Stimulated activated CD4-positive, alpha-beta T cell treated with anti-CD3 and anti-CD28 coated beads, Interleukin-4, amount 100 ng/mL, for 24 hours (primary cell): Measurements from ENCODE around the gene SUSD4.

Source experiments
- DNase-seq: peaks from one replicate; pipeline ENCODE4 v3.0.0-alpha.2; 2020

The SUSD4 gene

DNA sequence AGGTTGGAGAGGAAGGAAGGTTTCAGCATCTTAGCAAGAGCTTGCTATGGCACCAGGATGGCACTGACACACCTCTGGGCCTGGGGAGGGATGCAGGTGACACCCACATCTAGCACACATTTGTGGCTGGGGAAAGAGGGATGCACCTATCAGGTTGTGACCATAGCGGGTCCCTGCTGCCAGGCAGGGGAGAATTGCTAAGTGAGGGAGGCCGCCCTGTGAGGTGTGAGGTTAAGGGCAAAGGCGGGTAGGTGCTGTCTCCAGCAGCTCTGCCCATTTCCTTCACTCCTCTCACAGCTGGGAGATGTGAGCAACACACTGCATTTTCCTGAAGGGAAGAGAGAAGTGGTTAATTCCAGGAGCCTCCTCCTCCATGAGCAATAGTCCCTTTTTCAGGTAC is 137.7 kb downstream of the SUSD4 start:
- no peak for DNase-seq

- DNase-seq: no peak
These were observed 138.5 kb downstream of the SUSD4 start for GRCh38 chr1:223225481-223225880.

DNA sequence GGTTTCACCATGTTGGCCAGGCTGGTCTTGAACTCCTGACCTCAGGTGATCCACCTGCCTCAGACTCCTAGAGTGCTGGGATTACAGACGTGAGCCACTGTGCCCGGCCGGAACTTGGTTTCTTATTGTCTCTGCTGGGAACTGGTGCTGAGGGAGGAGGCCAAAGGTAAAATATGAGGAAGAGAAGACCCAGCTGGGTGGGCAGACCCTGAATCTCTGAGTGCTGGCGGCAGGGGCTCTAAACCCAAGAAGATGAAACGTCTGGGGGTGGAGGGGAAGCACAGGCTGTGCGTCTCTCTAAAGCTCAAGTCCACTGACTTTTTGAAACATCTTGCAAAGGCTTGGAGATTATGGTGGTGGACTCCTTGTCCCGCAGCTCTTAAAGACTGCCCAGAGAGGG is 138.9 kb downstream of the SUSD4 start:
- no peak for DNase-seq

- DNase-seq: no peak
These were observed 139.5 kb downstream of the SUSD4 start for GRCh38 chr1:223224465-223224864.

GRCh38 chr1:223223091-223223995 is 140.6 kb downstream of the SUSD4 start:
- DNase-seq: no peak

DNA sequence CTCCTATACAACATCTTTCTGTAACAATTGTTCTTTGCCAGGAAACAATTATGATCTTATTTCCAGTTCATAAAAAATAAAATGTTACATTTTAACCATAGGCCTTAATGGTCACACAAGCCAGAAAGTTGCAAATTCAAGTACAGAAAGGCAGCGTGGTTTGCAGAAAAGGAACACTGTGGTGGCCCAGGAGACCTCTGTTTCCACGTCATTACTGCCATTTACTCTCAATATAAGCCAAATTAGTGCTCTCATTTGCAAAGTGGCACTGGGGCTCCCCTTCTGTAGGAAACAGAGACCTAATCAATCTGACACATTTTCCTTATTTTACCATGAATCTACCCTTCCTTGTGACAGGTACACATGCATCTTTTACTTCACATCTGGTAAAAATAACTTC is 141.6 kb downstream of the SUSD4 start:
- no peak for DNase-seq

DNA sequence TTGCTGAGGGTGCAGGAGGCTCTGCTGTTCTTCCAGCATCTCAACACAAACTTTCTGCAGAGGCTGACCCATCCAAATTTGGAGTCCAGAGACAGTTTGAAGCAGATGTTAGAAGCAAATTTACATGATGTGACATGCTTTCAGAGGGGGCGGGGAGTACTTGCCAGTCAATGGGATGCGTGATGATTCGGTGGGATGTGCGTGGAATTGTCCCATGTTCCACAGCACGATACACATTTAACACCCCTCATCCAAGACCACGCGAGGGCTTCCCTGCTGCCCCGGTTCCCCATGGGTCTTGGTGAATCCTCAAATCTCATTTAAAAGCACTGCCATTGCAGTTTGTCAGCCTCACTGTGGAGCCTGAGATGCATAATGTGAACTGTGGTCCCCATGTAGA is 142.3 kb downstream of the SUSD4 start:
- no peak for DNase-seq

DNA sequence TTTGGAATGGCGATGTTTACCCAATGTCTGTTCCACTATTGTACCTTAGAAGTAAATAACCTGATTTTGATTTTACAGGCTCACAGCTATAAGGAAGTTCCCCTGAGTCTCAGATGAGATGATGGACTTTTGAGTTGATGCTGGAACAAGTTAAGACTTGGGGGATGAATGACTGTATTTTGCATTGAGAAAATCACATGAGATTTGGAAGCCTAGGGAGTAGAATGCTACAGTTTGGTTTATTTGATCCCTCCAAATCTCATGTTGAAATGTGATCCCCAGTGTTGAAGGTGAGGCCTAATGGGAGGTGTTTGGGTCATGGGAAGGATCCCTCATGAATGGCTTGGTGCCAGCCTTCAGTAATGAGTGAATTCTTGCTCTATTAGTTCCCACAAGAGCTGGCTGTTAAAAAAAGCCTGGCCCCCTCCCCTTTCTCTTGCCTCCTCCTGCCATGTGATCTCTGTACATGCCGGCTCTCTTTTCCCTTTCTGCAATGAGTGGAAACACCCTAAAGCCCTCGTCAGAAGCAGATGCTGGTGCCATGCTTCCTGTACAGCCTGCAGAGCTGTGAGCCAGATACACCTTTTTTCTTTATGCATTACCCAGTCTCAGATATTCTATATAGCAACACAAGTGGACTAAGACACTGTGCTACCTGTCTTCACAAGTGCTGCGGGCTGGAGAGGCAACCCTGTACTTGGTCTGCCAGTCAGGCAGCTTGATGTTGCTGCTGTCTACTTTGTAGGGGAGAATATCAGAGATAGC is 143.9 kb downstream of the SUSD4 start:
- DNase-seq: no peak

- no peak for DNase-seq
These were observed 144.7 kb downstream of the SUSD4 start for GRCh38 chr1:223219318-223219635.

DNA sequence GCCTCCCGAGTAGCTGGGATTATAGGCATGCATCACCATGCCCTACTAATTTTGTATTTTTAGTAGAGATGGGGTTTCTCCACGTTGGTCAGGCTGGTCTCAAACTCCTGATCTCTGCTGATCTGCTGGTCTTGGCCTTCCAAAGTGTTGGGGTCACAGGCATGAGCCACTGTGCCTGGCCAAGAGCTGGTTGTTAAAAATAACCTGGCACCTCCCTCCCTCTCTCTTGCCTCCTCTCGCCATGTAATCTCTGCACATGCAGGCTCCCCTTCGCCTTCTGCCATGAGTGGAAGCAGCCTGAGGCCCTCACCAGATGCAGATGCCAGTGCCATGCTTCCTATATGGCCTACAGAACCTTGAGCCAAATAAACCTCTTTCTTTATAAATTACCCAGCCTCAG is 146.2 kb downstream of the SUSD4 start:
- DNase-seq: no peak

GRCh38 chr1:223216531-223217205 is 147.3 kb downstream of the SUSD4 start:
- DNase-seq: no peak

DNA sequence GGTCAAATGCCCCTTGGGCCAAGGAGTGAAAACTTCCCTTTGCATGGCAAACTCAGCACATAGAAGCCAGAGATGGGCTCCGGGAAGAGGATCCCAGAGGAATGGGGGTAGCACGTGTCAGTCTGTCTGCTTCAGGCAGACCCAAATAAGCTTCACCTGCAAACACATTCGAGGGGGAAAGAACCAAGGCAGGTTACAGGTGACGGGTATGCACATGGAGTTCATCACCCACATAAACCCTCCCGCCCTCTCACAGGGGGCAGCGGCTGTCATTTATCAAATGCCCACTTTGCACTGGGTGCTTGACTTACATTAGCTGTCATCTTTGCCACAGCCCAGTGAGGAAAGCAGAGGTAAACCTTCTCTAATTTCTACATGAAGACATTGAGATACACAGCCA is 147.9 kb downstream of the SUSD4 start:
- DNase-seq: no peak

- DNase-seq: no peak
These were observed 148.9 kb downstream of the SUSD4 start for GRCh38 chr1:223215026-223215425.

DNA sequence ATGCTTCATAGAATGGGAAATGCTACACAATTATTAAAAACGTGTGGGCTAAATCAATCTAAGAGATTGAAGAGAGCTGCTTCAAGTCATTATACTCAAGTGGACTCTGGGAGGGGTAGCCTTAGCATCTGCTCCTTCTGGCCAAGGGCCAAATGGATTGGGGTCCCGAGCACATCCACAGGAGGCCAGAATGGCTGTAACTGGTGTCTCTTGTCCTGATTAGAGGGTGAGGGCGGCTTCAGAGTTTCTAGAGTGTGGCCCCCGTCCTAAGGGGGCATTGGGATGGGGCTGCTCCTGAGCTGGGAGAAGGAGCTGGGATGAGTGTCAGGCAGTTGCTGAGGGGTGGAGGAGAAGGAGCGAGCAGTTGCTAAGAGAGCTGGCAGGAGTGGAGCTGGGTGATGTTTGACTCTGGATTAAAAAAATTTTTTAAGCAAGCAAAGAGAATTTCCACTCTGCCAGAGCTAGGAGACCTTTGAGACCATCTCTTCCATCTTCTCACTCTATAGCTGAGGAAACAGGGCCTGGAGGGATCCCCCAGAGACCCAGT is 149.6 kb downstream of the SUSD4 start:
- DNase-seq: no peak

DNA sequence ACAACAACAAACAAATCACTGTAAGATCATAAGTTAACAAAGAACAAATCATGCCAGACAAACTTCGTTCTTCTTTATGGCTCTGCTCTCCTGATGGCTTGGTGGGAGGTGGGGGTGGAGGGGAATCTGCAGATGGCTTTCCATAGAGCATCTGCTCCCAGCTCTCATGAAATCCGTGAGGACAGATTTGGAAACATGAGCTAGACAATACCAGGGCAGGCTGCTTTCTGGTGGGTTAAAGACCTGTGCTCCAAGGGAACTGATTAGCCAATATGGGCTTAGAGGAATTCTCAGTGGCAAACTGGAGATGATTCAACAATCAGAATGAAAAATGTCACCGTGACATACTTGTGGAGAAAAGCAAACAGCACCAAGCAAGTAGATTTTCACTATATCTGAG is 151.5 kb downstream of the SUSD4 start:
- no peak for DNase-seq

DNA sequence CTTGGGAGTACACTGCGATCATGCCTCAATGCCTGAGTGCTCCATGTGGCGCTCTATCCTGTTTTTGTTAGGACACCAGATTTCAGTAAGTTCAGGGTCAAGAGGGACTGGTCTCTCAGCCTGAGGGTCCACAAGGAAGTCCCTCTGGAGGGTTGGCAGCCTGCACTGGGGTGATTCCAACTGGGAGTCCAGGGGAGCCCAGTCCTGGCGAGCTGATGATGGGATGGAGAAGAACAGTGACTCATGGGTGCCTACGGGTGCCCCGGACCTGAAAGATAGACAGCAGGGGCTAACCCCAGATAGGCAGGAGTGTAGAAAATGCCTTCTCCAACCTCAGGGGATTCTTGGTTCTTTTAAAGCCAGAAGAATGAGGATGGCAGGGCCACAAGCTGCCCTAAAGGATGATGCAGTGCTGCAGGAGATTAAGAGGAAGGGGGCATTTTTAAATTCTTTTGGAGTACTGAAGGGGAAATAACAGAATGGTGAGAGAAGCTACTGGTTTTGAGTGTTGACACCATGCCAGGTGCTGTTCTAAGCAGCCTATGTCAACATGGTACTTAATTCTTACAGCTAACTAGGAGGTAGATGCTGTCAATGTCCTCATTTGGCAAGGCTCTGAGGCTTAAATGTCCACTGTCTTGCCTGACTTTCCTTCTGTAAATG is 152.5 kb downstream of the SUSD4 start:
- no peak for DNase-seq

- DNase-seq: no peak
These were observed 153.2 kb downstream of the SUSD4 start for GRCh38 chr1:223210788-223211120.

DNA sequence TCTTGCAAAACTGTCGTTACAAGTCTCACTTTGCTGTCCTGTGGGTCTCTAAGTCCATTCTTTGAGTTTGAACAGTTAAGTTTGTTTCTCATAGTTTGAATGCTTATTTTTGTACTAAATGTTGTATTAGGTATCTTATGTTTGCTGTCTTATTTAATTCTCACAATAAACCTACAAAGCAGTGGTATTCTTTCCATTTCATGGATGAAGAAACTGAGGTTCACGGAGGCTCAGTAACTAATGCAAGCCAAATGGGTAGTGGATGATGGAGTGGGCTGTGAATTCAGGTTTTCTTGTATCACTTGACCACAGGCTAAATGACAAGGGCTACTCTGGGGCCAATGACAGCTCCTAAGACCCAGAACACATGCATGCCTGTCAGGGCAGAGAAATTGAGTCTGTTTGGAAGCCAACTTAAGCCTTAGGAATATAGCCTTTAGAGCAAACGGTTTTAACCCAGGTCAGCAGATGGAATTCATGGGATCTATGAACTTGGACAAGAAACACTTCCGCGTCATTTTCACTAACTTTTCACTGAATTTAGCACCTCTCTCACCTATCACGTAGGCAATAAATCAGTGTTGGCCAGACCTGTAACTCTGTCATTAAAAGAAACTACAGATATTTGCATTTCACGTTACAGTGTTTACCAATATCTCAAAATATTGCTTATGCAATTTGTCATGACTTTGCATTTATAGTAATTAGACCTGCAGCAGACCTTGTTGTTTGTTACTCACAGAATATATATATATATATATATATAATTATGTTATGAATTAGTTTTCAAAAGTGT is 153.8 kb downstream of the SUSD4 start:
- no peak for DNase-seq

DNA sequence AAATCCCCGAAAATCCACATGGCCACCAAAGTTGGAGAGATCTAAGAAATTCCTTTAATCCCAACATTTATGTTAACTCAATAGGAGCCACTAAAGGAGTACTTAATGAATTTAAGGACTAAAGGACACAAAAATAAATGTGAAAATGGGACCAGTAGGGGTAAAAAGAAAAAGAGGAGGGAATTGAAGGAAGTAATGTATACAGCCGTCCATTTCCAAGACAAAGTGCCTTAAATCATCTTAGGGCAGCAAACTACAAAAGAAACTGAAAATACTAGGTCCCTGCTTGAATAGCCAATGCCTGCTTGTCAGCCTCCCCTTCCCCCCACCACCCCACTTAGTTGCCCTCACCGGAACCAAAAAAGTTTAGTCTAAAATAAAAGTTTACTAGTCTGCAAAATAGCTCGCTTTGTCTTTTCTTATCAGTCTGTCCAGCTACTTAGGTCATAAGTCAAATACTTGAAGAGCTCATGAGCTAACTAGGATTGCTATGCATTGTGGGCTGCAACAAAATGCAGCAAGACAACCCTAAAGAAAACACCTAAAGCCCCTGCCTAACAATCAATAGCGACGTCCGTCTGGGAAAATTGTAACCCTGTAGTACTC is 154.6 kb downstream of the SUSD4 start:
- DNase-seq: no peak

DNA sequence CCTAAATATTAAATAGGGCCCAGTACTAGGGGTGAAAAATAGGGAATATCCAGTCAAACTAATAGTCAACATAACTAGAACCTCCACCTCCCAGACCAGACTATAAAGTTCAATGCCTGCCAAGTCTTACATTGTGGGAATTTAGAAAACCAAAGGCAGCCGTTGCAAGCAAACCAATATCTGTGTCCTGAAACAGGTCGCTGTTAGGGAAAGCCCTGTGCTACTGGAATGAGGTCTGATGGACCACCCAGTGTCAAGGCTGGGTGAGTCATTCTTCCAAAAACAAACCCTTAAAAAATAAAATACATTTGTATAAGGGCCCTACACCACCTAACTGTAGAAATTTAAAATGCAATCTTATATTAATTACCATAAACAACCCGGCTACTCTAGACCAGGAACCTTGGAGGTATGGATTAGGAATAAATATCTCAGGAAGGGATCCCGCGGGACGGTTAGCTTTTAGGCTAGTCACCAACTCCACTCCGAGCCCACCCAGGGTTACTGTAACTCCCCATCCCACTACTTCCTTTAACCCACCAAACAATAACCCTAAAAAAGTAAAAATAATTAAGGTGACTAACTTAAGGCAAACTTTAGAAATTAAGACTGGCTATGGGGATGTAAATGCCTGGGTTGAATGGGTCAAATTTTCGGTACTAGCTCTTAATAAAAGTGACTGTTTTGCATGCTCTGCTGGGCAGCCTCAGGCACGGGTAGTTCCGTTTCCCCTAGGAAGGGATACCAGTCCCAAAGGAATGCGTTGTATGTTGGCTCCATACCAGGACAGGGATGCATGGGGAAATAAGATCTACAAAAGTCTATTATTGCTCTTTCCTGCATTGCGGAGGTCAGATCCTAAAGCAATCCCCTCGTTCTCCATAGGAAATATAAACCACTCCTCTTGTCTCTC is 155.6 kb downstream of the SUSD4 start:
- no peak for DNase-seq
